H1 (cell line): ENCODE data around the gene C10orf120. TPM values are rescaled to one million over a fixed set of nuclear protein-coding genes. Genes with fewer than 3 reads are reported as not detected.

Experiments
- CTCF ChIA-PET: fragments of 300-600 bp; sonication (Branson Sonifier 250); formaldehyde crosslinking; loops from one replicate; lab custom pipeline; 2021; ENCODE audit not compliant: partially characterized antibody; lab: Charles Lee
- POLR2A ChIA-PET: fragments of 300-600 bp; sonication (Branson Sonifier 250); formaldehyde crosslinking; loops from one replicate; lab custom pipeline; 2021; ENCODE audit warnings: inconsistent platforms; ENCODE audit not compliant: partially characterized antibody; lab: Charles Lee
- DNase-seq, 2 experiments: peaks; one replicate each; pipeline versions ENCODE4 v3.0.0 to v3.0.0-alpha.2; 2010 to 2022; ENCODE audit warnings: low spot score in 2 of 2, low read depth in 1 of 2, mixed read lengths in 1 of 2
- FAIRE-seq: peaks from 2 replicates; lab custom pipeline; 2011; peaks lifted over from hg19 to GRCh38; lab: Jason Lieb, UNC
- H2AFZ ChIP-seq: 2 replicates; pipeline ENCODE4 v1.8.1; 2012; ENCODE audit warnings: low read length, inconsistent platforms
- H2AK5ac ChIP-seq: 2 replicates; pipeline ENCODE4 v1.6.1; 2013; ENCODE audit warnings: low read depth, low read length
- H2BK120ac ChIP-seq: replicated peaks from 2 replicates; pipeline ENCODE3; 2013; ENCODE audit warnings: low read depth, low read length, inconsistent platforms
- H2BK12ac ChIP-seq: 2 replicates; pipeline ENCODE4 v1.6.1; 2013; ENCODE audit warnings: low read depth, low read length
- H2BK15ac ChIP-seq: 2 replicates; pipeline ENCODE4 v1.6.1; 2013; ENCODE audit warnings: low read length
- H2BK20ac ChIP-seq: 2 replicates; pipeline ENCODE4 v1.6.1; 2013; ENCODE audit warnings: low read length
- H2BK5ac ChIP-seq: 2 replicates; pipeline ENCODE4 v1.6.1; 2013; ENCODE audit warnings: low read depth, low read length
- H3K14ac ChIP-seq: 2 replicates; pipeline ENCODE4 v1.6.1; 2013; ENCODE audit warnings: inconsistent platforms; ENCODE audit not compliant: insufficient read length
- H3K18ac ChIP-seq: 2 replicates; pipeline ENCODE4 v1.6.1; 2013; ENCODE audit warnings: low read length; ENCODE audit errors: extremely low read depth
- H3K23ac ChIP-seq: 2 replicates; pipeline ENCODE4 v1.6.1; 2013; ENCODE audit warnings: inconsistent platforms; ENCODE audit not compliant: insufficient read length
- H3K23me2 ChIP-seq: 2 replicates; pipeline ENCODE4 v1.6.1; 2013; ENCODE audit warnings: low read depth, low read length
- H3K27ac ChIP-seq: 2 replicates; pipeline ENCODE4 v1.6.1; 2011; ENCODE audit warnings: low read depth, low read length, inconsistent platforms
- H3K27me3 ChIP-seq, 4 experiments: replicated peaks in 1 of 4; 1 replicate in 1 of 4; 2 replicates in 3 of 4; pipeline versions ENCODE4 v1.6.1 to v1.8.1; 2011 to 2013; ENCODE audit warnings: low read length in 3 of 4, mild to moderate bottlenecking in 3 of 4, inconsistent platforms in 2 of 4, mixed read lengths in 2 of 4, moderate library complexity in 1 of 4; ENCODE audit not compliant: control insufficient read depth in 3 of 4, insufficient read depth in 3 of 4; ENCODE audit errors: extremely low read depth in 1 of 4
- H3K36me3 ChIP-seq, 4 experiments: 2 replicates each; pipeline versions ENCODE4 v1.6.1 to v1.8.1; 2011 to 2013; ENCODE audit warnings: mild to moderate bottlenecking in 4 of 4, low read length in 3 of 4, moderate library complexity in 2 of 4, control low read depth in 1 of 4, inconsistent platforms in 1 of 4; ENCODE audit not compliant: insufficient read depth in 4 of 4, control insufficient read depth in 2 of 4
- H3K4ac ChIP-seq: replicated peaks from 2 replicates; pipeline ENCODE3; 2013; ENCODE audit warnings: low read length, low read depth, mixed read lengths, inconsistent platforms; ENCODE audit not compliant: insufficient read length
- H3K4me1 ChIP-seq, 4 experiments: replicated peaks in 1 of 4; 1 replicate in 1 of 4; 2 replicates in 3 of 4; pipeline versions ENCODE4 v1.6.1 to v1.8.1; 2011 to 2013; ENCODE audit warnings: low read length in 3 of 4, inconsistent platforms in 2 of 4, mixed read lengths in 1 of 4; ENCODE audit not compliant: insufficient read depth in 4 of 4, control insufficient read depth in 3 of 4
- H3K4me2 ChIP-seq, 2 experiments: 2 replicates each; pipeline versions ENCODE4 v1.6.1 to v1.8.1; 2011 to 2013; ENCODE audit warnings: low read depth in 2 of 2, low read length in 2 of 2, control low read depth in 1 of 2, inconsistent platforms in 1 of 2, mild to moderate bottlenecking in 1 of 2; ENCODE audit not compliant: insufficient read depth in 1 of 2
- H3K4me3 ChIP-seq, 4 experiments: fragments of 200-600, 300-600 bp in 1 of 4; sonication (generic), shearing (Covaris generic), sonication (Bioruptor Twin) in 1 of 4; 2 replicates each; pipeline versions ENCODE4 v1.5.1 to v1.8.1; 2011 to 2016; ENCODE audit warnings: low read length in 4 of 4, low read depth in 3 of 4, control low read depth in 2 of 4, inconsistent platforms in 2 of 4, mild to moderate bottlenecking in 2 of 4, mixed read lengths in 1 of 4, moderate library complexity in 1 of 4; ENCODE audit not compliant: insufficient read depth in 2 of 4; ENCODE audit errors: extremely low read depth in 1 of 4
- H3K56ac ChIP-seq: replicated peaks from 2 replicates; pipeline ENCODE3; 2013; ENCODE audit warnings: low read depth, mild to moderate bottlenecking, mixed read lengths, low read length, inconsistent platforms; ENCODE audit not compliant: insufficient read length
- H3K79me1 ChIP-seq: 2 replicates; pipeline ENCODE4 v1.6.1; 2013; ENCODE audit warnings: low read depth, low read length, control low read depth
- H3K79me2 ChIP-seq, 2 experiments: 2 replicates each; pipeline versions ENCODE4 v1.6.1 to v1.8.1; 2012 to 2013; ENCODE audit warnings: low read length in 2 of 2, mild to moderate bottlenecking in 2 of 2, inconsistent platforms in 1 of 2; ENCODE audit not compliant: insufficient read depth in 2 of 2, control insufficient read depth in 1 of 2
- H3K9ac ChIP-seq, 4 experiments: replicated peaks in 1 of 4; 1 replicate in 1 of 4; 2 replicates in 3 of 4; pipeline versions ENCODE4 v1.6.1 to v1.8.1; 2011 to 2013; ENCODE audit warnings: low read depth in 3 of 4, low read length in 3 of 4, control low read depth in 2 of 4, mild to moderate bottlenecking in 2 of 4, moderate library complexity in 2 of 4, inconsistent platforms in 1 of 4; ENCODE audit errors: extremely low read depth in 1 of 4
- H3K9me3 ChIP-seq, 2 experiments: 2 replicates each; pipeline versions ENCODE4 v1.6.1 to v1.8.1; 2012 to 2013; ENCODE audit warnings: mild to moderate bottlenecking in 2 of 2, moderate library complexity in 2 of 2, control low read depth in 1 of 2, inconsistent platforms in 1 of 2, low read depth in 1 of 2, low read length in 1 of 2, mixed read lengths in 1 of 2; ENCODE audit not compliant: insufficient read depth in 2 of 2
- H4K20me1 ChIP-seq, 2 experiments: replicated peaks in 1 of 2; 2 replicates each; pipeline versions ENCODE3 to v1.8.1; 2011 to 2013; ENCODE audit warnings: inconsistent platforms in 2 of 2, low read length in 2 of 2, mild to moderate bottlenecking in 1 of 2; ENCODE audit not compliant: insufficient read depth in 2 of 2, control insufficient read depth in 1 of 2
- H4K5ac ChIP-seq: 2 replicates; pipeline ENCODE4 v1.6.1; 2013; ENCODE audit warnings: low read length, low read depth, mixed read lengths, inconsistent platforms; ENCODE audit not compliant: insufficient read length
- H4K8ac ChIP-seq: 2 replicates; pipeline ENCODE4 v1.8.0; 2013; ENCODE audit warnings: mild to moderate bottlenecking, moderate library complexity, low read length, inconsistent platforms; ENCODE audit not compliant: insufficient read depth; ENCODE audit errors: extremely low read depth
- H4K91ac ChIP-seq: replicated peaks from 2 replicates; pipeline ENCODE3; 2013; ENCODE audit warnings: low read length, mixed read lengths, inconsistent platforms; ENCODE audit not compliant: insufficient read length
- ATF2 ChIP-seq: IDR thresholded peaks from 2 replicates; pipeline ENCODE4 v1.6.1; 2012; ENCODE audit warnings: low read length, inconsistent platforms
- E2F6 ChIP-seq: IDR thresholded peaks from 2 replicates; pipeline ENCODE4 v1.6.1; 2012; ENCODE audit warnings: inconsistent platforms
- WGBS, 2 experiments: shearing (Covaris generic) in 1 of 2; methylation state at CpG; one replicate each; pipeline versions ENCODE4 v1.1.6 to v1.1.7; 2013 to 2015; ENCODE audit warnings: low lambda C conversion rate in 2 of 2, mixed read lengths in 2 of 2, inconsistent platforms in 1 of 2, low coverage in 1 of 2, missing lambda C conversion rate in 1 of 2; ENCODE audit not compliant: insufficient replicate concordance in 2 of 2, insufficient coverage in 1 of 2, insufficient read length in 1 of 2; ENCODE audit errors: extremely low coverage in 1 of 2, missing lambda C conversion rate in 1 of 2; 5-methylcytosine and 5-hydroxymethylcytosine counted together
- polyA plus RNA-seq, 7 experiments: library from polyadenylated mRNA; depleted of rRNA in 3 of 7; stranded (reverse) in 5 of 7; unstranded in 2 of 7; fragments of >200 nt in 5 of 7; fragments of 200-250 nt in 2 of 7; gene quantifications; 1 replicate in 5 of 7; 2 replicates in 1 of 7; 4 replicates in 1 of 7; pipeline versions ENCODE4 v1.2.1 to v1.2.3, GENCODE V29; 2011 to 2013; ENCODE audit warnings: missing spikeins in 2 of 7, mixed read lengths in 2 of 7
- total RNA-seq: library from RNA; stranded (reverse); fragmentation: NEBNext Ultra II Directional; extraction: Animal tissue kit (Norgen Biotek cat#: 25700); gene quantifications from 2 replicates; pipeline ENCODE4 v1.2.1, GENCODE V29; 2021

Gene C10orf120
- total and polyA plus RNA-seq, 2 of the 8 experiments (the other 6 are each of a cell fraction or from before 2014, with no cell fraction given): not detected

GRCh38 chr10:122665329-122665860 lies 34.3 kb downstream of the C10orf120 start:
- Histone ChIP-seq H3K4me3 (no peak overlapping the region), H2AFZ (no peak overlapping the region), H2BK15ac (no peak overlapping the region), H3K4me1 (0 out of 7 replicates have a peak, but pooled peaks cover 0 to 2% (median 0%) of the 10 kb centered on the region in 4 experiments), H3K18ac (no peak overlapping the region), H4K5ac (no peak overlapping the region), H4K91ac (no peak overlapping the region), H2BK12ac (no peak overlapping the region), H3K4ac (no peak overlapping the region), H3K79me1 (no peaks in the 10 kb centered on the region), H3K9me3 (no peaks in the 10 kb centered on the region), H3K23me2 (no peaks in the 10 kb centered on the region), H2AK5ac (no peak overlapping the region), H3K36me3 (no peaks in the 10 kb centered on the region), H2BK5ac (no peak overlapping the region), H3K27me3 (no peaks in the 10 kb centered on the region), H2BK20ac (no peak overlapping the region), H3K27ac (no peak overlapping the region), H3K14ac (no peak overlapping the region), H4K20me1 (no peaks in the 10 kb centered on the region), H4K8ac (no peak overlapping the region), H3K9ac (no peak overlapping the region), H2BK120ac (no peak overlapping the region), H3K4me2 (no peak overlapping the region), H3K79me2 (no peaks in the 10 kb centered on the region), H3K23ac (no peak overlapping the region), H3K56ac (no peak overlapping the region)
- ChIA-PET POLR2A (no interaction called here), CTCF (interaction anchor here (4.0 kb wide), 1 partner anchor 16 kb away, joined by 26 read pairs; no protein-coding TSS in a partner anchor)
- TF ChIP-seq E2F6 (no peak), ATF2 (no peak)
- FAIRE-seq (no peak), DNase-seq (no peak)
- 85% methylated on average over 7 of the region's 7 CpGs; no CpG with 5 or more reads in 1 of the 2 experiments for WGBS, 2 experiments
